SK-N-SH treated with all-trans-retinoic acid at 6 μM for 48 hours (cell line): Measurements from ENCODE around the gene TAPT1.

ENCODE experiments used
- CREB5 ChIP-seq: fragments of 250-450 bp; sonication (Bioruptor Pico); IDR thresholded peaks from 2 replicates; pipeline ENCODE4 v1.5.1; 2020; ENCODE audit warnings: low read depth, mild to moderate bottlenecking, moderate library complexity
- GLIS3 ChIP-seq: fragments of 250-450 bp; sonication (Bioruptor Pico); IDR thresholded peaks from 2 replicates; pipeline ENCODE4 v1.5.0; 2020; ENCODE audit warnings: mild to moderate bottlenecking, moderate library complexity
- ISL1 ChIP-seq: fragments of 250-450 bp; sonication (Bioruptor Pico); IDR thresholded peaks from 2 replicates; pipeline ENCODE4 v2.1.2; 2022; ENCODE audit warnings: mild to moderate bottlenecking, moderate library complexity
- RARB ChIP-seq: fragments of 250-450 bp; sonication (Bioruptor Pico); IDR thresholded peaks from 2 replicates; pipeline ENCODE4 v1.8.0; 2021; ENCODE audit warnings: mild to moderate bottlenecking, moderate library complexity
- SNAI2 ChIP-seq: fragments of 250-450 bp; sonication (Bioruptor Pico); IDR thresholded peaks from 2 replicates; pipeline ENCODE4 v1.5.0; 2020; ENCODE audit warnings: mild to moderate bottlenecking, moderate library complexity
- TCF4 ChIP-seq: fragments of 250-450 bp; sonication (Bioruptor Pico); IDR thresholded peaks from 2 replicates; pipeline ENCODE4 v1.8.0; 2021; ENCODE audit warnings: mild to moderate bottlenecking, moderate library complexity, borderline replicate concordance
- TSHZ2 ChIP-seq: fragments of 250-450 bp; sonication (Bioruptor Pico); IDR thresholded peaks from 2 replicates; pipeline ENCODE4 v1.5.0; 2020; ENCODE audit warnings: mild to moderate bottlenecking, moderate library complexity
- ZC3H10 ChIP-seq: fragments of 250-450 bp; sonication (Bioruptor Pico); IDR thresholded peaks from 2 replicates; pipeline ENCODE4 v1.5.1; 2021; ENCODE audit warnings: mild to moderate bottlenecking, moderate library complexity
- ZFP30 ChIP-seq: fragments of 450-650 bp; formaldehyde crosslinking; IDR thresholded peaks from 2 replicates; pipeline ENCODE4 v1.5.0; 2022; ENCODE audit warnings: mild to moderate bottlenecking, moderate library complexity
- ZNF565 ChIP-seq: fragments of 450-650 bp; formaldehyde crosslinking; conservative IDR thresholded peaks from 2 replicates; pipeline ENCODE4 v1.5.0; 2020; ENCODE audit warnings: low read depth, mild to moderate bottlenecking, moderate library complexity
- ZNF70 ChIP-seq: fragments of 450-650 bp; formaldehyde crosslinking; IDR thresholded peaks from 2 replicates; pipeline ENCODE4 v1.5.0; 2020; ENCODE audit warnings: mild to moderate bottlenecking, moderate library complexity
- TF ChIP-seq, protein P1 (sequence below): fragments of 250-450 bp; sonication (Bioruptor Pico); IDR thresholded peaks from 2 replicates; pipeline ENCODE4 v1.8.0; 2020; ENCODE audit warnings: mild to moderate bottlenecking, moderate library complexity, borderline replicate concordance
- TF ChIP-seq, protein P2 (sequence below): fragments of 250-450 bp; sonication (Bioruptor Pico); IDR thresholded peaks from 2 replicates; pipeline ENCODE4 v1.8.0; 2021; ENCODE audit warnings: low read depth, mild to moderate bottlenecking, moderate library complexity, borderline replicate concordance

GRCh38 chr4:16233569-16234177 lies 7.4 kb upstream of the TAPT1 start:
- no peak for TF ChIP-seq ZC3H10 (CRISPR knock-in tag)
- TF ChIP-seq TCF4 (CRISPR knock-in tag): no peak
- TF ChIP-seq ISL1 (CRISPR knock-in tag): no peak
- no peak for TF ChIP-seq ZNF565 (CRISPR knock-in tag)
- TF ChIP-seq, protein P1, sequence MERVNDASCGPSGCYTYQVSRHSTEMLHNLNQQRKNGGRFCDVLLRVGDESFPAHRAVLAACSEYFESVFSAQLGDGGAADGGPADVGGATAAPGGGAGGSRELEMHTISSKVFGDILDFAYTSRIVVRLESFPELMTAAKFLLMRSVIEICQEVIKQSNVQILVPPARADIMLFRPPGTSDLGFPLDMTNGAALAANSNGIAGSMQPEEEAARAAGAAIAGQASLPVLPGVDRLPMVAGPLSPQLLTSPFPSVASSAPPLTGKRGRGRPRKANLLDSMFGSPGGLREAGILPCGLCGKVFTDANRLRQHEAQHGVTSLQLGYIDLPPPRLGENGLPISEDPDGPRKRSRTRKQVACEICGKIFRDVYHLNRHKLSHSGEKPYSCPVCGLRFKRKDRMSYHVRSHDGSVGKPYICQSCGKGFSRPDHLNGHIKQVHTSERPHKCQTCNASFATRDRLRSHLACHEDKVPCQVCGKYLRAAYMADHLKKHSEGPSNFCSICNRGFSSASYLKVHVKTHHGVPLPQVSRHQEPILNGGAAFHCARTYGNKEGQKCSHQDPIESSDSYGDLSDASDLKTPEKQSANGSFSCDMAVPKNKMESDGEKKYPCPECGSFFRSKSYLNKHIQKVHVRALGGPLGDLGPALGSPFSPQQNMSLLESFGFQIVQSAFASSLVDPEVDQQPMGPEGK (CRISPR knock-in tag): no peak
- TF ChIP-seq TSHZ2 (CRISPR knock-in tag): no peak
- TF ChIP-seq GLIS3: no peak
- TF ChIP-seq CREB5: no peak
- no peak for TF ChIP-seq ZNF70
- TF ChIP-seq RARB (CRISPR knock-in tag): no peak
- no peak for TF ChIP-seq ZFP30 (CRISPR knock-in tag)
- TF ChIP-seq SNAI2 (CRISPR knock-in tag): no peak
- TF ChIP-seq, protein P2, sequence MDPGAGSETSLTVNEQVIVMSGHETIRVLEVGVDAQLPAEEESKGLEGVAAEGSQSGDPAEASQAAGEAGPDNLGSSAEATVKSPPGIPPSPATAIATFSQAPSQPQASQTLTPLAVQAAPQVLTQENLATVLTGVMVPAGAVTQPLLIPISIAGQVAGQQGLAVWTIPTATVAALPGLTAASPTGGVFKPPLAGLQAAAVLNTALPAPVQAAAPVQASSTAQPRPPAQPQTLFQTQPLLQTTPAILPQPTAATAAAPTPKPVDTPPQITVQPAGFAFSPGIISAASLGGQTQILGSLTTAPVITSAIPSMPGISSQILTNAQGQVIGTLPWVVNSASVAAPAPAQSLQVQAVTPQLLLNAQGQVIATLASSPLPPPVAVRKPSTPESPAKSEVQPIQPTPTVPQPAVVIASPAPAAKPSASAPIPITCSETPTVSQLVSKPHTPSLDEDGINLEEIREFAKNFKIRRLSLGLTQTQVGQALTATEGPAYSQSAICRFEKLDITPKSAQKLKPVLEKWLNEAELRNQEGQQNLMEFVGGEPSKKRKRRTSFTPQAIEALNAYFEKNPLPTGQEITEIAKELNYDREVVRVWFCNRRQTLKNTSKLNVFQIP (CRISPR knock-in tag): no peak
